ENCODE results near the gene KRT5. TPM values are rescaled to one million over a fixed set of nuclear protein-coding genes. Genes with fewer than 3 reads are reported as not detected.

KRT5 gene
- polyA plus RNA-seq, 1 experiment, result not detected

- peaks cover 18% of the 10 kb centered on the region for H3K27me3 ChIP-seq (ENCODE audit: control insufficient read depth, insufficient read depth, low read length)
- ChIA-PET CTCF (no interaction called here), POLR2A (no interaction called here)
- no peak for TF ChIP-seq CTCF (IDR thresholded peaks at IDR 0.05; ENCODE audit: low read depth, low read length)
- H3K27ac ChIP-seq (ENCODE audit: low read depth, low read length), result no peak overlapping the region
- no peak overlapping the region for H3K4me3 ChIP-seq (ENCODE audit: low read depth, low read length)
- no peak for DNase-seq (ENCODE audit: low read depth, low spot score)
- no peaks in the 10 kb centered on the region for H3K9me3 ChIP-seq (ENCODE audit: control insufficient read depth, insufficient read depth, low read length)
Measured at GRCh38 chr12:52529417-52529816, 9.2 kb upstream of the KRT5 start.

- ChIA-PET CTCF (no interaction called here), POLR2A (no interaction called here)
- TF ChIP-seq CTCF (IDR thresholded peaks at IDR 0.05; ENCODE audit: low read depth, low read length), result no peak
- no peak overlapping the region for H3K4me3 ChIP-seq (ENCODE audit: low read depth, low read length)
- no peak for DNase-seq (ENCODE audit: low read depth, low spot score)
- H3K27ac ChIP-seq (ENCODE audit: low read depth, low read length), result no peak overlapping the region
- no peaks in the 10 kb centered on the region for H3K9me3 ChIP-seq (ENCODE audit: control insufficient read depth, insufficient read depth, low read length)
- H3K27me3 ChIP-seq (ENCODE audit: control insufficient read depth, insufficient read depth, low read length), result peaks cover 16% of the 10 kb centered on the region
Measured at GRCh38 chr12:52528641-52529143, 8.5 kb upstream of the KRT5 start.

GRCh38 chr12:52527121-52527800 lies 7.1 kb upstream of the KRT5 start:
- H3K27me3 ChIP-seq (ENCODE audit: control insufficient read depth, insufficient read depth, low read length), result peaks cover 14% of the 10 kb centered on the region
- POLR2A ChIA-PET, result no interaction called here
- CTCF ChIA-PET, result no interaction called here
- DNase-seq (ENCODE audit: low read depth, low spot score), result no peak
- TF ChIP-seq CTCF (IDR thresholded peaks at IDR 0.05; ENCODE audit: low read depth, low read length), result no peak
- H3K4me3 ChIP-seq (ENCODE audit: low read depth, low read length), result no peak overlapping the region
- no peak overlapping the region for H3K27ac ChIP-seq (ENCODE audit: low read depth, low read length)
- no peaks in the 10 kb centered on the region for H3K9me3 ChIP-seq (ENCODE audit: control insufficient read depth, insufficient read depth, low read length)

GRCh38 chr12:52526511-52526951 lies 6.3 kb upstream of the KRT5 start:
- no peak for TF ChIP-seq CTCF (IDR thresholded peaks at IDR 0.05; ENCODE audit: low read depth, low read length)
- POLR2A ChIA-PET, result no interaction called here
- Histone ChIP-seq H3K27ac (ENCODE audit: low read depth, low read length) (no peak overlapping the region), H3K4me3 (ENCODE audit: low read depth, low read length) (no peak overlapping the region), H3K9me3 (ENCODE audit: control insufficient read depth, insufficient read depth, low read length) (no peaks in the 10 kb centered on the region), H3K27me3 (ENCODE audit: control insufficient read depth, insufficient read depth, low read length) (peaks cover 17% of the 10 kb centered on the region)
- no peak for DNase-seq (ENCODE audit: low read depth, low spot score)
- CTCF ChIA-PET, result no interaction called here

GRCh38 chr12:52525661-52526499 lies 5.7 kb upstream of the KRT5 start:
- POLR2A ChIA-PET, result no interaction called here
- CTCF ChIA-PET, result no interaction called here
- peaks cover 12% of the 10 kb centered on the region for H3K27me3 ChIP-seq (ENCODE audit: control insufficient read depth, insufficient read depth, low read length)

More at GRCh38 chr12:52525661-52526499, 5.7 kb upstream of the KRT5 start:
- TF ChIP-seq CTCF (IDR thresholded peaks at IDR 0.05; ENCODE audit: low read depth, low read length), result no peak
- DNase-seq (ENCODE audit: low read depth, low spot score), result no peak
- H3K4me3 ChIP-seq (ENCODE audit: low read depth, low read length), result no peak overlapping the region
- H3K9me3 ChIP-seq (ENCODE audit: control insufficient read depth, insufficient read depth, low read length), result no peaks in the 10 kb centered on the region
- no peak overlapping the region for H3K27ac ChIP-seq (ENCODE audit: low read depth, low read length)

All from AG04450 (cell line).